Testis (tissue), 3 donors: ENCODE data around the gene LARGE1. TPM values are rescaled to one million over a fixed set of nuclear protein-coding genes. Genes with fewer than 3 reads are reported as not detected.

Experiments
- DNase-seq: peaks from one replicate; pipeline ENCODE4 v3.0.0-alpha.2; 2019
- H3K27ac ChIP-seq, 2 donors: fragments of 200-600 bp; sonication (generic); one replicate each; pipeline ENCODE4 v1.5.1; 2019
- H3K27me3 ChIP-seq: fragments of 200-600 bp; sonication (generic); one replicate; pipeline ENCODE4 v1.5.1; 2019
- H3K36me3 ChIP-seq: fragments of 200-600 bp; sonication (generic); one replicate; pipeline ENCODE4 v1.5.1; 2017; ENCODE audit warnings: low read depth; ENCODE audit errors: missing control alignments
- H3K4me1 ChIP-seq: fragments of 200-600 bp; sonication (generic); one replicate; pipeline ENCODE4 v1.5.1; 2019
- H3K4me3 ChIP-seq, 2 donors: fragments of 200-600 bp; sonication (generic); one replicate each; pipeline ENCODE4 v1.5.1; 2017 to 2019
- H3K9me3 ChIP-seq: fragments of 200-600 bp; sonication (generic); one replicate; pipeline ENCODE4 v1.5.1; 2017
- POLR2A ChIP-seq: fragments of 450-650 bp; IDR thresholded peaks from one replicate; pipeline ENCODE4 v1.6.1; 2017; ENCODE audit warnings: antibody characterized with exemption, mild to moderate bottlenecking, moderate library complexity
- WGBS, 2 donors: methylation state at CpG; one replicate each; pipeline ENCODE4 v1.1.5; 2018; 5-methylcytosine and 5-hydroxymethylcytosine counted together
- intact Hi-C: fragments of 100-400 bp; cut with DNase I; formaldehyde crosslinking; loops from one replicate; pipeline ENCODE4 v1.15.1; 2023; ENCODE audit warnings: low total_unique reads
- polyA plus RNA-seq: library from polyadenylated mRNA; stranded (reverse); fragments of 350-450 nt; fragmentation: Illumina TruSeq; extraction: RNeasy Lipid Tissue Mini Kit (QIAGEN cat#74804); gene quantifications from one replicate; pipeline ENCODE4 v1.2.3, GENCODE V29; 2014; ENCODE audit warnings: low read depth, low replicate concordance; ENCODE audit not compliant: insufficient read depth
- total RNA-seq, 2 donors: library from RNA; depleted of rRNA; stranded (reverse); fragments of >200 nt; gene quantifications; one replicate each; pipeline ENCODE4 v1.2.3, GENCODE V29; 2016
- TF ChIP-seq, protein P1 (sequence below), 3 experiments: fragments of 450-650 bp in 2 of 3; fragments of 200-600 bp in 1 of 3; sonication (generic) in 1 of 3; IDR thresholded peaks; one replicate each; pipeline ENCODE4 v1.5.1; 2016 to 2019; ENCODE audit warnings: antibody characterized with exemption in 3 of 3, mild to moderate bottlenecking in 2 of 3, moderate library complexity in 1 of 3

LARGE1 gene
- total and polyA plus RNA-seq, 3 donors from 2014 or later, result 19.5 to 27.3 (median 21.8) TPM

DNA sequence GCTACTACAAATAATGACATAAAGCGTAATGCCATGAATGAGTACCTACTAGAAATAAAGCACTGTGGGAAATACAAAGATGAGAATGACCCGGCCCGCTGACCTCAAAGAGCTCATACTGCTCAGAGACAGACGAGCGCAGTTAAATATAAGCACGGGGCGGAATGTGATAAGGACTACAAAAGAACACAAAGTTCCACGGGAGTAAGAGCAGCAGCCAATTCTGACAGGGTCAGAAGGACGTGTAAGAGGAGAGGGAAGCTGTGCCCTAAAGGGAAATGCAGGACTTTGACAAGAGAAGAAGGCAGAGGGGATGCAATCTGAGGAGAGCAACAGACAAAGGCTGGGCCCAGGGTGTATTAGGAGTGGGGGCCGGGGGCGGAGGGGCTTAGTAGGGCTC, 314.6 kb downstream of the LARGE1 start:
- DNase-seq, result peak; percentile 88
- no peaks in the 10 kb centered on the region for H3K36me3 ChIP-seq
- no peak for TF ChIP-seq POLR2A
- TF ChIP-seq, protein P1, sequence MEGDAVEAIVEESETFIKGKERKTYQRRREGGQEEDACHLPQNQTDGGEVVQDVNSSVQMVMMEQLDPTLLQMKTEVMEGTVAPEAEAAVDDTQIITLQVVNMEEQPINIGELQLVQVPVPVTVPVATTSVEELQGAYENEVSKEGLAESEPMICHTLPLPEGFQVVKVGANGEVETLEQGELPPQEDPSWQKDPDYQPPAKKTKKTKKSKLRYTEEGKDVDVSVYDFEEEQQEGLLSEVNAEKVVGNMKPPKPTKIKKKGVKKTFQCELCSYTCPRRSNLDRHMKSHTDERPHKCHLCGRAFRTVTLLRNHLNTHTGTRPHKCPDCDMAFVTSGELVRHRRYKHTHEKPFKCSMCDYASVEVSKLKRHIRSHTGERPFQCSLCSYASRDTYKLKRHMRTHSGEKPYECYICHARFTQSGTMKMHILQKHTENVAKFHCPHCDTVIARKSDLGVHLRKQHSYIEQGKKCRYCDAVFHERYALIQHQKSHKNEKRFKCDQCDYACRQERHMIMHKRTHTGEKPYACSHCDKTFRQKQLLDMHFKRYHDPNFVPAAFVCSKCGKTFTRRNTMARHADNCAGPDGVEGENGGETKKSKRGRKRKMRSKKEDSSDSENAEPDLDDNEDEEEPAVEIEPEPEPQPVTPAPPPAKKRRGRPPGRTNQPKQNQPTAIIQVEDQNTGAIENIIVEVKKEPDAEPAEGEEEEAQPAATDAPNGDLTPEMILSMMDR (IDR thresholded peaks at IDR 0.05), result no peak

DNA sequence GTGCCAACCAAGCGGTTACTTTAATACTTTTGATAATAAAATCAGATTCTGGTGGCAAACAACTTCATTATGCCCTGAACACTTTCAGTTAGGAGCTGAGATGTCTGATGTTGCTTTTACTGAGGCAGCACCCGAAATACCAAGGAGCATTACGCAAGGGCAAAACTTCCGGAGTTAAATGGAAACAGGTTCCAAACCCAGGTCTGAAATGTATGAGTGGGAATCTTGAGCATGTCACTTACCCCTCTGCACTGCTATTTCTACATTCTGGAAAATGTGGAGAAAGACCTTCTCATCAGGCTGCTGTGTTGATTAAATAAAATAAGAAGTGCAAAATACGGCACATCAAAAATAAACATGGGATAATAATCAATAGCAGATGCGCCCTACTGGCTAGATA, 315.1 kb downstream of the LARGE1 start:
- intact Hi-C loops, result no loop called here
- TF ChIP-seq, protein P1 (IDR thresholded peaks at IDR 0.05), result no peak
- no peak for TF ChIP-seq POLR2A
- H3K27me3 ChIP-seq, result no peaks in the 10 kb centered on the region
- DNase-seq, result no peak
- H3K4me3 ChIP-seq, result no peak overlapping the region
- 80 to 83% methylated on average over 6 of the region's 6 CpGs for WGBS, 2 donors
- H3K4me1 ChIP-seq, result peaks cover 4% of the 10 kb centered on the region
- H3K9me3 ChIP-seq, result no peaks in the 10 kb centered on the region
- H3K27ac ChIP-seq, result peak overlapping the region; percentile 15 to 28
- no peaks in the 10 kb centered on the region for H3K36me3 ChIP-seq

More for the DNA sequence above, 314.6 kb downstream of the LARGE1 start:
- H3K27ac ChIP-seq, result peak overlapping the region; percentile 28 to 78
- no peak overlapping the region for H3K4me3 ChIP-seq
- WGBS, 2 donors, result 45% methylated on average over 11 of the region's 11 CpGs
- intact Hi-C loops, result no loop called here
- H3K4me1 ChIP-seq, result peaks cover 4% of the 10 kb centered on the region
- H3K9me3 ChIP-seq, result no peaks in the 10 kb centered on the region
- H3K27me3 ChIP-seq, result no peaks in the 10 kb centered on the region

DNA sequence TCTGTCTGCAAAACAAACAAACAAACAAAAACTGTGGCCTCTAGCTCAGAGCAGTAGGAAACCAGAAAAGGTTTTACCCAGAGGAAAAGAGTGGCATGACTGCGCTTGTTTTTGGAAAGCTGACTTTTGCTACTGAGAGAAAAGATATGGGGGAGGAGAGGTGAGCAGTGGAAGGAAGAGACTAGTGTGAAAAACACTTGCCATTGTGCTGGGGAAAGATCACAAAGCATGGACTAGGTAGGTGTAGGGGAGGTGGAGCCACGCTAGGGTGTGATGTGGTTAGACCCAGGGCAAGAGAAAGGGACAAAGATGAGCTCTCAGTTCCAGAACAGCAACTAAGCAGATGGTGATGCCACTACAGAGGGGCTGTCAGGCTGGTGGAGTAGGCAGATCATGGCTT, 319.2 kb downstream of the LARGE1 start:
- no peak for TF ChIP-seq POLR2A
- TF ChIP-seq, protein P1 (IDR thresholded peaks at IDR 0.05), result no peak
- Histone ChIP-seq H3K4me1 (peaks cover 3% of the 10 kb centered on the region), H3K36me3 (no peaks in the 10 kb centered on the region), H3K27me3 (no peaks in the 10 kb centered on the region), H3K9me3 (no peaks in the 10 kb centered on the region), H3K27ac (no peak overlapping the region), H3K4me3 (no peak overlapping the region)
- intact Hi-C loops, result no loop called here
- no peak for DNase-seq
- 93 to 96% methylated on average over 2 of the region's 2 CpGs for WGBS, 2 donors

DNA sequence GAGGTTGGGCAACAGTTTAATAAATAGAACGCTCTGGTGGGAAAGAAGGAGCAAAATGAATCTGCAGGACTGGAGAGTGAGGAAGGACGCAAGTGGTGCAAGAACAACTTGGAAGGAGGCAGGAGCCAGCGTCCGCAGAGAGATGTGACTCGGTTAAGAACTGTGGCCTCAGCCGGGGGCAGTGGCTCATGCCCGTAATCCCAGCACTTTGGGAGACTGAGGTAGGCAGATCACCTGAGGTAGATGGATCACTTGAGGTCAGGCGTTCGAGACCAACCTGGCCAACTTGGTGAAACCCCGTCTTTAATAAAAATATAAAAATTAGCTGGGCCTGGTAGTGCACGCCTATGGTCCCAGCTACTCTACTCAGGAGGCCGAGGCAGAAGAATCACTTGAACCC, 319.7 kb downstream of the LARGE1 start:
- H3K4me1 ChIP-seq, result no peaks in the 10 kb centered on the region
- no peak overlapping the region for H3K4me3 ChIP-seq
- H3K36me3 ChIP-seq, result no peaks in the 10 kb centered on the region
- TF ChIP-seq POLR2A, result no peak
- H3K27ac ChIP-seq, result no peak overlapping the region
- intact Hi-C loops, result no loop called here
- no peaks in the 10 kb centered on the region for H3K9me3 ChIP-seq
- no peaks in the 10 kb centered on the region for H3K27me3 ChIP-seq
- WGBS, 2 donors, result 94 to 96% methylated on average over 12 of the region's 12 CpGs
- DNase-seq, result no peak

DNA sequence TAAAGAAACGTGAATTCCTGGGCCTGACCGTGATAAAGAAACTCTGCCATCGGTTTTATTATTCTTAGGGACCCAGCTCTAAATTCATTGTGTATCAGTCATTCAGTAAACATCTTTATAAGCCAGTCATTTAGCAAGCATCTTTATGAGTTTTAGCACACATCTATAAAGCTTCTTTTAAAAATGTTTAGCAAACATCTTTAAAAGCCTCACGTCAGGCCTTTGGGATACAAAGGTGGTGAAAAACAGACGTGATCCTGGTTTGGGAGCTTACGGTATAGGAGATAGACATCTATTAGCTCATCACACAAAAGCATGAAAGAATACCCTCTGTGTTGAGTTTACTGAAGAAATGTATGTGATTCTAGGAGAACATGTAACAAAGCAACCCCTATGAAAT, 320.2 kb downstream of the LARGE1 start:
- WGBS, 2 donors, result 83 to 86% methylated on average over 6 of the region's 6 CpGs
- TF ChIP-seq, protein P1 (IDR thresholded peaks at IDR 0.05), result no peak
- no peak for TF ChIP-seq POLR2A
- H3K4me1 ChIP-seq, result no peaks in the 10 kb centered on the region
- no peak overlapping the region for H3K4me3 ChIP-seq
- H3K9me3 ChIP-seq, result no peaks in the 10 kb centered on the region
- H3K27me3 ChIP-seq, result no peaks in the 10 kb centered on the region
- no peak overlapping the region for H3K27ac ChIP-seq
- H3K36me3 ChIP-seq, result no peaks in the 10 kb centered on the region
- no peak for DNase-seq
- intact Hi-C loops, result no loop called here
